Endometrial microvascular endothelial cells (primary cell): ENCODE results near the gene FSHR. TPM values are rescaled to one million over a fixed set of nuclear protein-coding genes. Genes with fewer than 3 reads are reported as not detected.

Experiments
- in situ Hi-C: cut with HindIII; loops from 2 replicates; pipeline ENCODE4 v1.10.0; 2017; ENCODE audit warnings: low sequenced_read_pairs, low pct_unique_long_range_greater_than_20kb; ENCODE audit errors: inconsistent ontology term
- total RNA-seq: library from RNA; depleted of rRNA; stranded (reverse); fragments of >200 nt; gene quantifications from one replicate; pipeline ENCODE4 v1.2.3, GENCODE V29; 2015; ENCODE audit errors: inconsistent ontology term

Gene FSHR
- total RNA-seq, 1 donor from 2014 or later, result not detected

- in situ Hi-C loops, result no loop called here
These were observed 213.7 kb downstream of the FSHR start for GRCh38 chr2:48940606-48941005.

DNA sequence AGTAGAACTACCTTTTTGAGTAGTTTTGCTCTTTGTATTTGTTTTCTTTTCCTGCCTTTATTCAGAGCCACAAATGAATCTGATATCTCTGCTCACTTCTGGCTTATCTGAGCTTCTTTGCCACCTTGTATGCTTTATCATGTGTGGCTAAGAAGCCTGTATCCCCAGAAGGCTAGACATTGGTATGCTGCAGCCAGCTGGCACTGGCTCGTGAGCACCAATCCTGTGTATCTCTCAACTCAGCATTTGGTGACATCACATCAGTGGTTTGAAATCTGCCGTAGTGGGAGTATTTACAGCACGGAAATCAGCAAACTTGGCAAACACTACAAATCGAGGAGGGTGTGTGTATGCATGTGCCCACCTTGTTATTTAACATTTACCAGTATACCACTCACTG, 215.1 kb downstream of the FSHR start:
- in situ Hi-C loops, result no loop called here

- in situ Hi-C loops, result no loop called here
These were observed 216.1 kb downstream of the FSHR start for GRCh38 chr2:48938231-48938630.

- in situ Hi-C loops, result no loop called here
These were observed 219.5 kb downstream of the FSHR start for GRCh38 chr2:48934807-48935206.

DNA sequence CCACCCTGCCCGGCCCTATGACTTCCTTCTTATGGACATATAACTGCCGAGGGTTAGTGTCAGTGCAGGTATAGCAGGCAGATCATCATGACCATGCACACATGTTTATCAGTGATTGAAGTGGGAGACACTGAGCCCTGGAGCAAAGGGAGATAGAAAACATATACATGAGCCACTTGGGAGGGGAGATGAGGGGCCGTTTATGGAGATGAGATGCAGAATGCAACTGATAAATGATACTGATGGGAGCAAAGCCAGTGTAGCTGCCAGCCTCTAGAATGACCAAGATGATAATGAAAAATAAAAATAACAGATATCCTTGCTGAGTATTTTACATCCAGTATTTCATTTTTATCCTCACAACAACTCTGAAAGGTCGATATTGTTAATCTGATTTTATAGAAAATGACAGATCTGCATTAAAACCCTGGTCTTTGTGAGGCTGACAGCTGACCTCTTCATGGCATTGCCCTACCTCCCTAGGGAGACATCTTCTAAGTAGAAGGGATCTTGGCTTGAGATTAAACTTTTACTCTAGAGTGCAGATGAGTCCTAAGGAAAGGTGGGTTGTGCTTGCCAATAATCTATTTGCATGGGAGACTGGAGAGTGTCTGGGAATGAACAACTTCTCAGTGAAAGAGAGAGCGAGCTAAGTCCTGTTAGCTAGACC, 220.4 kb downstream of the FSHR start:
- in situ Hi-C loops, result no loop called here

GRCh38 chr2:48932667-48933066, 221.6 kb downstream of the FSHR start:
- in situ Hi-C loops, result no loop called here

GRCh38 chr2:48929571-48930301, 224.6 kb downstream of the FSHR start:
- in situ Hi-C loops, result no loop called here

GRCh38 chr2:48927355-48927754, 227.0 kb downstream of the FSHR start:
- in situ Hi-C loops, result no loop called here

- in situ Hi-C loops, result no loop called here
These were observed 238.4 kb downstream of the FSHR start for GRCh38 chr2:48915884-48916283.

DNA sequence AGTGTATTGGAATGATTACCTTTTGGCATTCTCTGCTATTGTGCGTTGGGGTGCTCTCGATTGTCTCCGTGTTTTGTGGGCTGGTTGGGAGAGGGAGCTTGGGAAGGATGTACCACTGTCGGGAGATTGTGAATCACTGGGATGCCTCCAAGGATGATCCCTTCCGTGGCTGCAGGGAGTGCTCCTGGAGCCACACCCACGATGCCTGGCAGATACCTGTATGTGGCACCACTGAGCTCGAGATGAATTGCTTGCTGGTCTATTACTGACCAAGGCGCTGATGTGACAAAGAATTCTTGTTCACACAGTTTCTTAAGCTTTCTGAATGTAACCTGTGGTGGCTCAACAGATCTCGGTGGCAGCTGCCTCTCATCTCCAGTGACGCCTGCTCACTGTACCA, 239.1 kb downstream of the FSHR start:
- in situ Hi-C loops, result no loop called here

DNA sequence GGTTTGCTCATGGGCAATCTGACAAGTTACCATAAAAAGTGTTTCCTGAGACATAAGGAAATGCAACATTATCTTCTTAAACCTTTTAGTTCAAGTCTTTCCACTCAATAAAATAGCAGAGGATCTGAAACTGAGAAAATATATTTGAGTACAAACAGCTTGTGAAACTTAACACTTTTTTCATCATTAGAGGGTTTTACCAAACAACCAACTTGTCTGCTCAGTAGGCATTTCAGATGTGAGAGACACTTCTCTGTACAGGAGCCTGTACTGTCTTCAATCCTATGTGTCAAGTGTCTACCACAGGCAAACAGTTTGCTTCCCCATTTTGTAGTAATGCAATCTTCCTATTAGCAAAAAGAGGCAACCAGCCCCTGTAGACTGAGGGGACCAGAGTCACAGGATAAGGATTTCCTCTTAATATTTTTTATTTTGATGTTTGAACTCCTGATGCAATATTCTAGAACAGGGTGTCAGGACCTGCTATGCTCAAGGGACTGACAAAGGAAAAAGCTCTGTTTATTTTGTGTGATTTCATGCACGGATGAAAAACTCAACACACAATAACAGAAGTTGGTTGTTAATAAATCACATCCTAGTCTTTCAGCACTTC, 239.7 kb downstream of the FSHR start:
- in situ Hi-C loops, result no loop called here
